GM12864 (cell line): ENCODE measurements around the gene ZCCHC14.
"Not testable (repeated sequence)": the region's sequence is repeated elsewhere in the genome, so short reads cannot be mapped to it uniquely, and the experiment has no call there.

Experiments
- DNase-seq: peaks from one replicate; pipeline ENCODE4 v3.0.0-alpha.2; 2011; ENCODE audit warnings: low read depth
- H3K4me3 ChIP-seq: 2 replicates; pipeline ENCODE4 v1.5.1; 2011; ENCODE audit warnings: mild to moderate bottlenecking, low read depth, low read length, control low read depth
- TF ChIP-seq, protein P1 (sequence below): IDR thresholded peaks from 2 replicates; pipeline ENCODE4 v1.5.1; 2011; ENCODE audit warnings: low read depth, mild to moderate bottlenecking, moderate library complexity, low read length, control low read depth, inconsistent platforms; ENCODE audit errors: missing control alignments

The ZCCHC14 gene

DNA sequence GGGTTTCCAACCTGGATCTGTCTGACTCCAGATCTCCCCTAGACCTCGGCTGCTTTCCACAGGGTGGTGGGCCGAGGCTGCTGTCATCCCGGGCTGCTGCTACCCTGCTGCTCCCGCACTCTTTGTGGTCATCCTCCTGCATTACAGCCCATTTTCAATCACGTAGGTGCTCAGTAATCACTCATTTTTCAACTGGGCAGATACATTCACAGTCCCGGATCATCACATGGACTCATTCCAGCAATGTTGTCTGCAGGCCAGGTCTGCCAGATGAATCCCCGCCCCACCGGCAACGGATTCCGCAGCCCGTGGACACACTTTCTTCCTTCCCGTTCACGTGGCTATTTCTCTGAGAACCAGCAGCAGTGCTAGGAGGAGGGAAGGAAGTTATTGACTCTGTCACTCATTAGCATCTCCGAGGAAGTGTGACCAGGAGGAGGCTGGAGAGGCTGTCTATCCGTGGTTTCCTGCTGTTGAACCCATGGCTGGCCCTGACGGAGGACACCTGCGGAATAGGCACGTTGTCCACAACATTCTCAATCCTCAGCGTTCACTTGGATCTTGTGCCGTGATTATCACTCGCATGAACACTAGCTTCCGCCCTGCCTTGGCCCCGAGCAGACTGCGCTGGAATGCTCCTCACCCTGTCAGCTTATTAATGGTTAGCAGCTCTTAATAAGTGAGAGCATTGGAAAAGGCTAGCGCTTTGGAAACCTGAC is 14.7 kb upstream of the ZCCHC14 start:
- H3K4me3 ChIP-seq = no peak overlapping the region
- no peak for DNase-seq
- TF ChIP-seq, protein P1, sequence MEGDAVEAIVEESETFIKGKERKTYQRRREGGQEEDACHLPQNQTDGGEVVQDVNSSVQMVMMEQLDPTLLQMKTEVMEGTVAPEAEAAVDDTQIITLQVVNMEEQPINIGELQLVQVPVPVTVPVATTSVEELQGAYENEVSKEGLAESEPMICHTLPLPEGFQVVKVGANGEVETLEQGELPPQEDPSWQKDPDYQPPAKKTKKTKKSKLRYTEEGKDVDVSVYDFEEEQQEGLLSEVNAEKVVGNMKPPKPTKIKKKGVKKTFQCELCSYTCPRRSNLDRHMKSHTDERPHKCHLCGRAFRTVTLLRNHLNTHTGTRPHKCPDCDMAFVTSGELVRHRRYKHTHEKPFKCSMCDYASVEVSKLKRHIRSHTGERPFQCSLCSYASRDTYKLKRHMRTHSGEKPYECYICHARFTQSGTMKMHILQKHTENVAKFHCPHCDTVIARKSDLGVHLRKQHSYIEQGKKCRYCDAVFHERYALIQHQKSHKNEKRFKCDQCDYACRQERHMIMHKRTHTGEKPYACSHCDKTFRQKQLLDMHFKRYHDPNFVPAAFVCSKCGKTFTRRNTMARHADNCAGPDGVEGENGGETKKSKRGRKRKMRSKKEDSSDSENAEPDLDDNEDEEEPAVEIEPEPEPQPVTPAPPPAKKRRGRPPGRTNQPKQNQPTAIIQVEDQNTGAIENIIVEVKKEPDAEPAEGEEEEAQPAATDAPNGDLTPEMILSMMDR = no peak

DNA sequence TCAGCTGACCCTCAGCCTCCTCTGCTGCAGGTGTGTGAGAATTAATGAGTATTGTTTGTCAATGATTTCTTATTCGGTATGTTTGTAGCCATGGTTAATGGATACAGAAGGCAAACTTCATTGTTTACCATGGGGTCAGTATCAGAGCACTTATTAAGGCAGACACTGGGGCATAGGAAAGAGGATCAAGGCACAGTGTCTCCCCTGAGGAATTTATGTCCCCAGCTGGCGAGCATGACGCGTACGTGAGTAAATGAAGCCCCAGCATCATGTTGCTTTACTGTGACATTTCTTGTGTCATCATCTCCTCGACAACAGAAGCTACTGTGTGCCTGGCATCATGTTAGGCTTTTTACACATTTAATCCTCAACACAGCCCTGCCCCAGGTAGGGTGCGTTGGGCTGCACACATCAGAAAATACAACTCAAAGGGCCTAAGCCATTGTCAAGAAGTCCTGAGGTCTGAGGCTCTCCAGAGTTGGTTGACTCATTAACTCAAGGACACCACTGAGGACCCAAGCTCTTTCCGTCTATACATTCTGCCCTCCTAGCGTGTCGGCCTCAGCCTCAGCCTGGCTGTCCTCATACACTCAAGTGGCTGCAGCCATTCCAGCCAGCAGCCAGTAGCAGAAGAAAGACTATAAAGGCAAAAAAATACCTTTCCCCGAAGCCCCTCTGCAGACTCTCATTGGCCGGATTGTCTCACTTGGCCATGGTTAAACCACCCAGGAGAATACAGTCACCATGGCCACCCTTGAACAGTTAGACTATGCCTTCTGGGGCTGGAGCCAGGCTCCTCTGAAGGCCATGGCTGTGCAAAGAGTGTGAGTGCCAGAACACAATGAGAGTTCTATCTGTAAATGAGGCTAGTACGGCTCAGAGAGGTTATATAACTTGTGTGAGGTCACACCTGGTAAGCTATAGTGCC is 13.9 kb upstream of the ZCCHC14 start:
- TF ChIP-seq, protein P1 = no peak

DNA sequence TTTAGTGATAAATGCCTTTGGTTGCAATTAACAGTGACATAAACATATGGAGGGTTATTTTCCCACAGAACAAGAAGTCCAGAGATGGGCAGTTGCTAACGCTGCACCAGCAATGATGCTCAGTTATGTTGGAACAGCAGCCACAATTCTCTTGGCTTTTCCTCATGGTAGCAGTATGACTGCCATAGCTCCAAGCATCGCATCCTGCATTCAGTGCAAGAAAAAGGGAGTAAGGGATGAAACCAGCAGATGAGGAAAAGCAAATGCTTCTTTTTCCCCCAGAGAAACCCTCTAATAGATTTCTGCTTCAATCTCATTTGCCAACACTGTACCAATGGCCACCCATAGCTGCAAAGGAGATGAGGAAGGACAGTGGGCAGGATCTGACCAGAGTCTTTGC is 13.0 kb upstream of the ZCCHC14 start:
- DNase-seq = no peak
- no peak overlapping the region for H3K4me3 ChIP-seq
- TF ChIP-seq, protein P1 = no peak

More for the DNA sequence above, 13.9 kb upstream of the ZCCHC14 start:
- DNase-seq = no peak
- H3K4me3 ChIP-seq = no peak overlapping the region

DNA sequence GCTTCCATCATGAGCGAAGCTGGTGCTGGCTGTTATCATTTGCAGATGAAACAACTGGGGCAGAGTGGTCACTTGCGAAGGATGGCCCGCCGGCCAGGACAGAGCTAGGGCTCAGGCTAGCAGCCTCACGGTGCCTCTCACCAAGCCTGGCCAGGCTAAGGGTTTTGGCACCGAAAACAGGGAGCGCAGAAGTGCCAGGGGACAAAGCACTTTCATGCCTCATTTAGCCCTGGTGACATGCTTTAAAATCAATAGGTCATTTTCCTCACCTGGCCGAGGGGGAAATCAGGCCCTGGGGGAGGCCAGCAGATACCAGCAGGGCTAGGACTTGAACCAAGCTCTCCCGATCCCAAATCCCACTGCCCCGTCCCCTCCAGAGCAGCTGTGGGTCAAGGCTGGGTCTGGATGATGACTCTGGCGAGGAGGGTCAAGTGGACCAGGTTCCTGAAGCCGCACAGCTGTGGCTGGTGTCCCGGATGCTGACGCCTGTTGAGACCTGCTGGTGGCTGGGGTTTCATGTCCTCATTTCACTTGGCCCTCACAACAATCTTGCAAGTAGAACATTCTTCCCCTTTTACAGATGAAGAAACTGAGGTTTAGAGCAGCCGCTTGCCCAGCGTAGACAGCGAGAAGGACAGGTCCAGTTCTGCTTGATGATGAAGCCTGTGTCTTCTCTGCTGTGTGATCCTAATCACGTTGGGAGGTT is 10.6 kb upstream of the ZCCHC14 start:
- H3K4me3 ChIP-seq, DNase-seq: not testable (repeated sequence)

DNA sequence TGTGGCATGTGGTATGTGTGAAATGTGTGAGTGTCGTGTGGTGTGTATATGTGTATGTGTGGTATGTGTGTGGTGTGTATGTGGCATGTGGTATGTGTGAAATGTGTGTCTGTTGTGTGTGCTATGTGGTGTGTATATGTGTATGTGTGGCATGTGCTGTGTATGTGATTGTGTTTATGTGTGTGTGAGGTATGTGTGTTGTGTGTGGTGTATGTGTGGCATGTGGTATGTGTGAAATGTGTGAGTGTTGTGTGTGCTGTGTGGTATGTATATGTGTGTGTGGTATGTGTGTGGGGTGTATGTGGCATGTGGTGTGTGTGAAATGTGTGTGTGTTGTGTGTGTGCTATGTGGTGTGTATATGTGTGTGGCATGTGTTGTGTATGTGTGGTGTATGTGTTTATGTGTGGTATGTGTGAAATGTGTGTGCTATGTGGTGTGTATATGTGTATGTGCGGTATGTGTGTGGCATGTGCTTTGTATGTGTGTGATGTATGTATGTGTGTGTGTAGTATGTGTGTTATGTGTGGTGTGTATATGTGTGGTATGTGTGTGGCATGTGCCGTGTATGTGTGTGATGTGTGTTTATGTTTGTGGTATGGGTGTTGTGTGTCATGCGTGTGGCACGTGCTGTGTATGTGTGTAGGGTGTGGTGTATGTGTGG is 9.6 kb upstream of the ZCCHC14 start:
- no peak for DNase-seq
- TF ChIP-seq, protein P1 = no peak
- no peak overlapping the region for H3K4me3 ChIP-seq

DNA sequence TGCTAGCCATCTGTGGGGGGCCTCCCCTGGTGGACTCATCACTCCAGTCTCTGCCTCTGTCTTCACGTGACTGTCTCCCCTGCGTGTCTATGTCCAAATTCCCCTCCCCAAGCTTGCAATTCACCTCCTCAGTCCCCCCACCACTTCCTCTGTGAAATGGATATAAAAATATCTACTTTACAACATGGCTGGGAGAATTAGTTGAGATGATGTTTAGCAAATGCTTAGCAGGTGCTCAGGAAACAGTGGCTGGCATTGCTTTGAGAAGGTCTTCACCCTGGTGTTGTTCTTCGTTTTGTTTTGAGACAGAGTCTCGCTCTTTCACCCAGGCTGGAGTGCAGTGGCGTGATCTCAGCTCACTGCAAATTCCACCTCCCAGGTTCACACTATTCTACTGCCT is 8.3 kb upstream of the ZCCHC14 start:
- TF ChIP-seq, protein P1 = no peak
- DNase-seq = no peak
- no peak overlapping the region for H3K4me3 ChIP-seq

DNA sequence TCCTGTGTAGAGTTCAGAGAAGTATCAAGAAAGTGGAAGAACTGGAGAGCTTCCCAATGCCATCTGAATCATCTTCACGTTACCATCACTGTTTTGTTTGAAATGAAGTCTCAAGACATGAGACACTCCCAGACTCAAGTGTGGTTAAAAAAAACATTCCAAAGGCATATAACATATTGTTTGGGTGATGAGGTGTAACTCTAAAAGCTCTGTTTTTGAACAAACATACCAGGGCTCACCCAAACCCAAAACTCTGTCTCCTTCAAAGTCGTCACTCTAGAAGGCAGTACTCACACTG is 6.3 kb upstream of the ZCCHC14 start:
- no peak for DNase-seq
- H3K4me3 ChIP-seq = no peak overlapping the region
- TF ChIP-seq, protein P1 = no peak
